Measurements from ENCODE around the gene SPAG6.

GRCh38 chr10:22310928-22311327 lies 34.4 kb upstream of the SPAG6 start:
- TF ChIP-seq POLR2AphosphoS5 (IDR thresholded peaks at IDR 0.05) (no peak), POLR2A (IDR thresholded peaks at IDR 0.05; ENCODE audit: low read depth) (no peak)
